Dermis blood vessel endothelial cell (primary cell): Measurements from ENCODE around the gene PPT2. TPM values are rescaled to one million over a fixed set of nuclear protein-coding genes. Genes with fewer than 3 reads are reported as not detected.
"Not testable (repeated sequence)": the region's sequence is repeated elsewhere in the genome, so short reads cannot be mapped to it uniquely, and the experiment has no call there.

Source experiments
- DNase-seq: peaks from one replicate; pipeline ENCODE4 v3.0.0; 2010
- total RNA-seq: library from RNA; depleted of rRNA; stranded (reverse); fragments of >200 nt; gene quantifications from 2 replicates; pipeline ENCODE4 v1.2.3, GENCODE V29; 2014

Gene PPT2
- total RNA-seq, 1 donor from 2014 or later, result 82.5 TPM

GRCh38 chr6:32211432-32211831, 57.5 kb downstream of the PPT2 start:
- not testable (repeated sequence) for DNase-seq

GRCh38 chr6:32212076-32212760, 58.3 kb downstream of the PPT2 start:
- DNase-seq, result no peak

Other genes starting within 250 kb of the PPT2 start
- not detected in 2 replicates for gene C2, start 226.4 kb upstream of the PPT2 start, total RNA-seq
- gene CFB, start 208.0 kb upstream of the PPT2 start, total RNA-seq, result 1.6 and 2.0 TPM in 2 replicates
- 111 and 114 TPM in 2 replicates for gene NELFE, start 195.2 kb upstream of the PPT2 start, total RNA-seq
- gene SKIC2, start 195.0 kb upstream of the PPT2 start, total RNA-seq, result 37.3 and 48.2 TPM in 2 replicates
- gene DXO, start 182.0 kb upstream of the PPT2 start, total RNA-seq, result 12.8 and 14.6 TPM in 2 replicates
- gene C4A, start 172.1 kb upstream of the PPT2 start, total RNA-seq, result 1.5 and 2.2 TPM in 2 replicates
- 1.2 and 2.6 TPM in 2 replicates for gene C4B, start 139.3 kb upstream of the PPT2 start, total RNA-seq
- 0.34 TPM in 1 of 2 replicates, not detected in the other for gene CYP21A2, start 115.7 kb upstream of the PPT2 start, total RNA-seq
- gene TNXB, start 44.8 kb upstream of the PPT2 start, total RNA-seq, result 4.6 and 4.8 TPM in 2 replicates
- gene ATF6B, start 25.9 kb upstream of the PPT2 start, total RNA-seq, result 13.4 and 20.5 TPM in 2 replicates
- 6.9 and 8.3 TPM in 2 replicates for gene FKBPL, start 23.9 kb upstream of the PPT2 start, total RNA-seq
- gene PRRT1, start 2.2 kb upstream of the PPT2 start, total RNA-seq, result 0.05 TPM in 1 of 2 replicates, not detected in the other
- gene EGFL8, start 10.5 kb downstream of the PPT2 start, total RNA-seq, result 1.3 and 2.7 TPM in 2 replicates
- gene AGPAT1, start 21.9 kb downstream of the PPT2 start, total RNA-seq, result 9.5 and 22.2 TPM in 2 replicates
- 31.6 and 53.1 TPM in 2 replicates for gene RNF5, start 24.3 kb downstream of the PPT2 start, total RNA-seq
- 0.74 and 0.85 TPM in 2 replicates for gene AGER, start 30.1 kb downstream of the PPT2 start, total RNA-seq
- gene PBX2, start 36.1 kb downstream of the PPT2 start, total RNA-seq, result 62.3 and 85.6 TPM in 2 replicates
- 3.1 and 8.7 TPM in 2 replicates for gene GPSM3, start 38.5 kb downstream of the PPT2 start, total RNA-seq
- 44.3 and 63.5 TPM in 2 replicates for gene NOTCH4, start 69.9 kb downstream of the PPT2 start, total RNA-seq
- gene TSBP1, start 217.8 kb downstream of the PPT2 start, total RNA-seq, result not detected in 2 replicates